GM23338 (cell line): ENCODE data around the gene MLLT6. TPM values are rescaled to one million over a fixed set of nuclear protein-coding genes. Genes with fewer than 3 reads are reported as not detected.

ENCODE experiments used
- CREB1 ChIP-seq: fragments of 250-450 bp; sonication (Bioruptor Pico); IDR thresholded peaks from 2 replicates; pipeline ENCODE4 v1.5.0; 2020; ENCODE audit warnings: low read depth, mild to moderate bottlenecking, moderate library complexity
- EZH2 ChIP-seq: fragments of 200-600 bp; sonication (generic); IDR thresholded peaks from one replicate; pipeline ENCODE4 v1.8.0; 2017; ENCODE audit warnings: antibody characterized with exemption, mild to moderate bottlenecking, low read depth; ENCODE audit not compliant: unreplicated experiment
- NANOG ChIP-seq: IDR thresholded peaks from 2 replicates; pipeline ENCODE4 v1.6.1; 2016; ENCODE audit warnings: antibody characterized with exemption, borderline replicate concordance
- STAT1 ChIP-seq: IDR thresholded peaks from one replicate; pipeline ENCODE4 v1.6.1; 2016; ENCODE audit warnings: antibody characterized with exemption; ENCODE audit not compliant: unreplicated experiment
- ZNF114 ChIP-seq: fragments of 250-450 bp; sonication (Bioruptor Pico); IDR thresholded peaks from 2 replicates; pipeline ENCODE4 v1.5.0; 2020; ENCODE audit warnings: mild to moderate bottlenecking, moderate library complexity
- ZNF331 ChIP-seq: fragments of 250-450 bp; sonication (Bioruptor Pico); IDR thresholded peaks from 2 replicates; pipeline ENCODE4 v1.5.0; 2020; ENCODE audit warnings: low read depth, mild to moderate bottlenecking, moderate library complexity
- microRNA-seq: library from miRNA; unstranded; fragments of <30 nt; microRNA quantifications from one replicate; pipeline ENCODE4, GENCODE V29; 2017
- polyA plus RNA-seq: library from polyadenylated mRNA; unstranded; fragments of >200 nt; fragmentation: Nextera tagmentation; extraction: Ambion mirVana; gene quantifications from 2 replicates; pipeline ENCODE4 v1.2.1, GENCODE V29; 2016
- small RNA-seq: library from RNA; depleted of rRNA; stranded (forward); fragments of <200 nt; gene quantifications from one replicate; pipeline ENCODE3, GENCODE V24; 2014; ENCODE audit warnings: low replicate concordance
- total RNA-seq: library from RNA; depleted of rRNA; stranded (reverse); fragments of >200 nt; shearing (Covaris generic); gene quantifications from 2 replicates; pipeline ENCODE4 v1.2.3, GENCODE V29; 2014; rRNA removed
- TF ChIP-seq, protein P1 (sequence below): fragments of 250-450 bp; sonication (Bioruptor Pico); IDR thresholded peaks from 2 replicates; pipeline ENCODE4 v1.5.0; 2020; ENCODE audit warnings: mild to moderate bottlenecking, moderate library complexity
- TF ChIP-seq, protein P2 (sequence below): IDR thresholded peaks from 2 replicates; pipeline ENCODE4 v1.6.1; 2016; ENCODE audit warnings: antibody characterized with exemption
- TF ChIP-seq, protein P3 (sequence below), 2 experiments: fragments of 200-600 bp in 1 of 2; sonication (generic) in 1 of 2; conservative IDR thresholded peaks; 2 replicates each; pipeline versions ENCODE4 v1.5.1 to v1.6.1; 2016 to 2017; ENCODE audit warnings: antibody characterized with exemption in 2 of 2, low read depth in 2 of 2, mild to moderate bottlenecking in 2 of 2, moderate library complexity in 1 of 2

MLLT6 gene
- total and polyA plus RNA-seq, 2 experiments from 2014 or later = 2.6 to 2.8 TPM

DNA sequence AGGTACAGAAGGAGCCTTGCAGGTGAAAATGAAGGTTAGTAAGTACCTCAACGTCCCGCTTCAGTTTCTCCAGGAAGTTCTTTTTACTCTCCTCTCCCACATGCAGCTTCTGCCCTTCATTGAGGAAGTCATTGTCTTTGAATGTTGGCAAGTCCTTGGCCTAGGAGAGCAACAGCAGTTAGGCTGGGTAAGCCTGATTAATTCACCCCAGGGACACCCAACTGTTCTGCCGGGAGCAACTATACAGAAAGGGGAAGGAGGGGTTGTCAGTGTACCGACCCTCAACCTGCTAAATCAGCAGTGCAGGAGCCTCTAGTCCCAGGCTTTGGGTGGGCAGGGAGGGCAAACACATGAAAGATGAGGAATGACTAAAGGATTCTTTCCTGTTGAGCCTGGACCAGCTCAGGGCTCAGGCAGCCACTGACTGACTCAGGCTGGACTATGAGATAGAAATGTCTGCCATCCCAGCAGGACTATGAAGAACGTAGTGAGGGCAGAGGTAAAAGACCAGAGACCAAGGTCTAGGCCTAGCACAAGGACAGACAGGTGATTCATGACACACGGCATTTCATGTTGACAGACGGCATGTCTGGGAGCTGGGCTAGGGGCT is 72.7 kb downstream of the MLLT6 start (continued):
- TF ChIP-seq, protein P1, sequence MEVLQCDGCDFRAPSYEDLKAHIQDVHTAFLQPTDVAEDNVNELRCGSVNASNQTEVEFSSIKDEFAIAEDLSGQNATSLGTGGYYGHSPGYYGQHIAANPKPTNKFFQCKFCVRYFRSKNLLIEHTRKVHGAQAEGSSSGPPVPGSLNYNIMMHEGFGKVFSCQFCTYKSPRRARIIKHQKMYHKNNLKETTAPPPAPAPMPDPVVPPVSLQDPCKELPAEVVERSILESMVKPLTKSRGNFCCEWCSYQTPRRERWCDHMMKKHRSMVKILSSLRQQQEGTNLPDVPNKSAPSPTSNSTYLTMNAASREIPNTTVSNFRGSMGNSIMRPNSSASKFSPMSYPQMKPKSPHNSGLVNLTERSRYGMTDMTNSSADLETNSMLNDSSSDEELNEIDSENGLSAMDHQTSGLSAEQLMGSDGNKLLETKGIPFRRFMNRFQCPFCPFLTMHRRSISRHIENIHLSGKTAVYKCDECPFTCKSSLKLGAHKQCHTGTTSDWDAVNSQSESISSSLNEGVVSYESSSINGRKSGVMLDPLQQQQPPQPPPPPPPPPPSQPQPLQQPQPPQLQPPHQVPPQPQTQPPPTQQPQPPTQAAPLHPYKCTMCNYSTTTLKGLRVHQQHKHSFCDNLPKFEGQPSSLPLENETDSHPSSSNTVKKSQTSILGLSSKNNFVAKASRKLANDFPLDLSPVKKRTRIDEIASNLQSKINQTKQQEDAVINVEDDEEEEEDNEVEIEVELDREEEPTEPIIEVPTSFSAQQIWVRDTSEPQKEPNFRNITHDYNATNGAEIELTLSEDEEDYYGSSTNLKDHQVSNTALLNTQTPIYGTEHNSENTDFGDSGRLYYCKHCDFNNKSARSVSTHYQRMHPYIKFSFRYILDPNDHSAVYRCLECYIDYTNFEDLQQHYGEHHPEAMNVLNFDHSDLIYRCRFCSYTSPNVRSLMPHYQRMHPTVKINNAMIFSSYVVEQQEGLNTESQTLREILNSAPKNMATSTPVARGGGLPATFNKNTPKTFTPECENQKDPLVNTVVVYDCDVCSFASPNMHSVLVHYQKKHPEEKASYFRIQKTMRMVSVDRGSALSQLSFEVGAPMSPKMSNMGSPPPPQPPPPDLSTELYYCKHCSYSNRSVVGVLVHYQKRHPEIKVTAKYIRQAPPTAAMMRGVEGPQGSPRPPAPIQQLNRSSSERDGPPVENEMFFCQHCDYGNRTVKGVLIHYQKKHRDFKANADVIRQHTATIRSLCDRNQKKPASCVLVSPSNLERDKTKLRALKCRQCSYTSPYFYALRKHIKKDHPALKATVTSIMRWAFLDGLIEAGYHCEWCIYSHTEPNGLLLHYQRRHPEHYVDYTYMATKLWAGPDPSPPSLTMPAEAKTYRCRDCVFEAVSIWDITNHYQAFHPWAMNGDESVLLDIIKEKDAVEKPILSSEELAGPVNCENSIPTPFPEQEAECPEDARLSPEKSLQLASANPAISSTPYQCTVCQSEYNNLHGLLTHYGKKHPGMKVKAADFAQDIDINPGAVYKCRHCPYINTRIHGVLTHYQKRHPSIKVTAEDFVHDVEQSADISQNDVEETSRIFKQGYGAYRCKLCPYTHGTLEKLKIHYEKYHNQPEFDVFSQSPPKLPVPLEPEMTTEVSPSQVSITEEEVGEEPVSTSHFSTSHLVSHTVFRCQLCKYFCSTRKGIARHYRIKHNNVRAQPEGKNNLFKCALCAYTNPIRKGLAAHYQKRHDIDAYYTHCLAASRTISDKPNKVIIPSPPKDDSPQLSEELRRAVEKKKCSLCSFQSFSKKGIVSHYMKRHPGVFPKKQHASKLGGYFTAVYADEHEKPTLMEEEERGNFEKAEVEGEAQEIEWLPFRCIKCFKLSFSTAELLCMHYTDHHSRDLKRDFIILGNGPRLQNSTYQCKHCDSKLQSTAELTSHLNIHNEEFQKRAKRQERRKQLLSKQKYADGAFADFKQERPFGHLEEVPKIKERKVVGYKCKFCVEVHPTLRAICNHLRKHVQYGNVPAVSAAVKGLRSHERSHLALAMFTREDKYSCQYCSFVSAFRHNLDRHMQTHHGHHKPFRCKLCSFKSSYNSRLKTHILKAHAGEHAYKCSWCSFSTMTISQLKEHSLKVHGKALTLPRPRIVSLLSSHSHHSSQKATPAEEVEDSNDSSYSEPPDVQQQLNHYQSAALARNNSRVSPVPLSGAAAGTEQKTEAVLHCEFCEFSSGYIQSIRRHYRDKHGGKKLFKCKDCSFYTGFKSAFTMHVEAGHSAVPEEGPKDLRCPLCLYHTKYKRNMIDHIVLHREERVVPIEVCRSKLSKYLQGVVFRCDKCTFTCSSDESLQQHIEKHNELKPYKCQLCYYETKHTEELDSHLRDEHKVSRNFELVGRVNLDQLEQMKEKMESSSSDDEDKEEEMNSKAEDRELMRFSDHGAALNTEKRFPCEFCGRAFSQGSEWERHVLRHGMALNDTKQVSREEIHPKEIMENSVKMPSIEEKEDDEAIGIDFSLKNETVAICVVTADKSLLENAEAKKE = no peak
- TF ChIP-seq, protein P2, sequence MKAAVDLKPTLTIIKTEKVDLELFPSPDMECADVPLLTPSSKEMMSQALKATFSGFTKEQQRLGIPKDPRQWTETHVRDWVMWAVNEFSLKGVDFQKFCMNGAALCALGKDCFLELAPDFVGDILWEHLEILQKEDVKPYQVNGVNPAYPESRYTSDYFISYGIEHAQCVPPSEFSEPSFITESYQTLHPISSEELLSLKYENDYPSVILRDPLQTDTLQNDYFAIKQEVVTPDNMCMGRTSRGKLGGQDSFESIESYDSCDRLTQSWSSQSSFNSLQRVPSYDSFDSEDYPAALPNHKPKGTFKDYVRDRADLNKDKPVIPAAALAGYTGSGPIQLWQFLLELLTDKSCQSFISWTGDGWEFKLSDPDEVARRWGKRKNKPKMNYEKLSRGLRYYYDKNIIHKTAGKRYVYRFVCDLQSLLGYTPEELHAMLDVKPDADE = no peak
- no peak for TF ChIP-seq STAT1
- no peak for TF ChIP-seq CREB1 (CRISPR knock-in tag)
- no peak for TF ChIP-seq EZH2
- TF ChIP-seq NANOG = no peak
- TF ChIP-seq ZNF114 (CRISPR knock-in tag) = no peak
- TF ChIP-seq, protein P3, sequence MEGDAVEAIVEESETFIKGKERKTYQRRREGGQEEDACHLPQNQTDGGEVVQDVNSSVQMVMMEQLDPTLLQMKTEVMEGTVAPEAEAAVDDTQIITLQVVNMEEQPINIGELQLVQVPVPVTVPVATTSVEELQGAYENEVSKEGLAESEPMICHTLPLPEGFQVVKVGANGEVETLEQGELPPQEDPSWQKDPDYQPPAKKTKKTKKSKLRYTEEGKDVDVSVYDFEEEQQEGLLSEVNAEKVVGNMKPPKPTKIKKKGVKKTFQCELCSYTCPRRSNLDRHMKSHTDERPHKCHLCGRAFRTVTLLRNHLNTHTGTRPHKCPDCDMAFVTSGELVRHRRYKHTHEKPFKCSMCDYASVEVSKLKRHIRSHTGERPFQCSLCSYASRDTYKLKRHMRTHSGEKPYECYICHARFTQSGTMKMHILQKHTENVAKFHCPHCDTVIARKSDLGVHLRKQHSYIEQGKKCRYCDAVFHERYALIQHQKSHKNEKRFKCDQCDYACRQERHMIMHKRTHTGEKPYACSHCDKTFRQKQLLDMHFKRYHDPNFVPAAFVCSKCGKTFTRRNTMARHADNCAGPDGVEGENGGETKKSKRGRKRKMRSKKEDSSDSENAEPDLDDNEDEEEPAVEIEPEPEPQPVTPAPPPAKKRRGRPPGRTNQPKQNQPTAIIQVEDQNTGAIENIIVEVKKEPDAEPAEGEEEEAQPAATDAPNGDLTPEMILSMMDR (conservative IDR thresholded peaks at IDR 0.05; ENCODE audit: low read depth in 2 of 2) = no peak
- TF ChIP-seq ZNF331 (CRISPR knock-in tag) = no peak

Small RNAs within 50 kb of the gene (microRNA-seq; reads per million reads assigned to microRNA genes)
- not detected for gene MIR4726
- gene MIR4734 = not detected

Small RNAs within 50 kb of the gene (small RNA-seq; reads per million reads assigned to genes)
- gene MIR4726 (not detected), gene MIR4734 (not detected), gene RNA5SP440 (0.42 reads per million, percentile 28 among the genes with 10 or more reads in this experiment), gene RNU6-866P (not detected)

Other genes with a start within 250 kb of the MLLT6 start
- 1.3 and 2.2 TPM in 2 replicates for gene SRCIN1, start 99.3 kb upstream of the MLLT6 start, total RNA-seq
- gene SRCIN1, start 99.3 kb upstream of the MLLT6 start, polyA plus RNA-seq = 0.87 TPM in 2 replicates
- gene EPOP, start 30.3 kb upstream of the MLLT6 start, total RNA-seq = 1.7 and 2.4 TPM in 2 replicates
- 0.42 and 0.82 TPM in 2 replicates for gene EPOP, start 30.3 kb upstream of the MLLT6 start, polyA plus RNA-seq
- gene CISD3, start 25.1 kb downstream of the MLLT6 start, total RNA-seq = 0.94 and 3.4 TPM in 2 replicates
- gene CISD3, start 25.1 kb downstream of the MLLT6 start, polyA plus RNA-seq = 8.9 and 9.9 TPM in 2 replicates
- 21.1 and 23.4 TPM in 2 replicates for gene PCGF2, start 43.1 kb downstream of the MLLT6 start, total RNA-seq
- gene PCGF2, start 43.1 kb downstream of the MLLT6 start, polyA plus RNA-seq = 51.9 and 60.9 TPM in 2 replicates
- gene PSMB3, start 47.5 kb downstream of the MLLT6 start, total RNA-seq = 250 and 270 TPM in 2 replicates
- 523 and 558 TPM in 2 replicates for gene PSMB3, start 47.5 kb downstream of the MLLT6 start, polyA plus RNA-seq
- gene PIP4K2B, start 94.3 kb downstream of the MLLT6 start, total RNA-seq = 36.0 and 43.4 TPM in 2 replicates
- gene PIP4K2B, start 94.3 kb downstream of the MLLT6 start, polyA plus RNA-seq = 9.5 and 10.0 TPM in 2 replicates
- 6.4 and 11.6 TPM in 2 replicates for gene CWC25, start 120.0 kb downstream of the MLLT6 start, total RNA-seq
- gene CWC25, start 120.0 kb downstream of the MLLT6 start, polyA plus RNA-seq = 28.4 and 29.8 TPM in 2 replicates
- gene RPL23, start 148.4 kb downstream of the MLLT6 start, total RNA-seq = 877 and 957 TPM in 2 replicates
- 4,267 and 4,484 TPM in 2 replicates for gene RPL23, start 148.4 kb downstream of the MLLT6 start, polyA plus RNA-seq
- gene LASP1, start 164.8 kb downstream of the MLLT6 start, total RNA-seq = 139 and 173 TPM in 2 replicates
- gene LASP1, start 164.8 kb downstream of the MLLT6 start, polyA plus RNA-seq = 48.5 and 48.7 TPM in 2 replicates